ENCODE results near the gene ENAM.

- TF ChIP-seq POLR2AphosphoS5 (IDR thresholded peaks at IDR 0.05; ENCODE audit: low read depth, low read length): no peak
- TF ChIP-seq POLR2A (IDR thresholded peaks at IDR 0.05; ENCODE audit: low read depth, low read length): no peak
Measured at GRCh38 chr4:70632028-70632427, 3.5 kb downstream of the ENAM start.
